ENCODE measurements around the gene KPNA6.
"Not testable (repeated sequence)": the region's sequence is repeated elsewhere in the genome, so short reads cannot be mapped to it uniquely, and the experiment has no call there.

Gene KPNA6

DNA sequence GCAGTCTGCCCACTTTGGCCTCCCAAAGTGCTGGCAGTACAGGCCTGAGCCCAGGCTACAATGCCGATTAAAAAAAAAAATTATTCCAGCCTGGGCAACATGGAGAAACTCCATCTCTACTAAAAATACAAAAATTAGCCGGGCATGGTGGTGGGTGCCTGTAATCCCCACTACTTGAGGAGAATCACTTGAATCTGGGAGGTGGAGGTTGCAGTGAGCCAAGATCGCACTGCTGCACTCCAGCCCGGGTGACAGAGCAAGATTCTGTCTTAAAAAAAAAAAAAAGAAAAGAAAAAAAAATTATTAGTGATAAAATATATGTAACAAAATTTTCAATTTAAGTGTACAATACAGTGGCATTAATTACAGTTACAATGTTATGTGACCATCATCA is 35.4 kb downstream of the KPNA6 start:
- DNase-seq = not testable (repeated sequence)

DNA sequence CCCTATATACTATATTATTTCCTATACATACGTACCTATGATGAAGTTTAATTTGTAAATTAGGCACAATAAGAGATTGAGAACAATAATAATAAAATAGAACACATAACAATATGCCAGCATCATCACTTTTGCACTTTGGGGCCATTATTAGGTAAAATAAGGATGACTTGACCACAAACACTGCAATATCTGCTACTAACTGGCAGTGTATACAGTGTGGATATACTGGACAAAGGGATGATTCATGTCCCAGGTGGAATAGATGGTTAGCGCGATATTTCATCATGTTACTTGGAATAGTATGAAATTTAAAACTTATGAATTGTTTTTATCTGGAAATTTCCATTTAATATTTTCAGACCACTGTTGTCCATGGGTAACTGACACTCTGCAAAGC is 36.2 kb downstream of the KPNA6 start:
- DNase-seq = no peak

DNA sequence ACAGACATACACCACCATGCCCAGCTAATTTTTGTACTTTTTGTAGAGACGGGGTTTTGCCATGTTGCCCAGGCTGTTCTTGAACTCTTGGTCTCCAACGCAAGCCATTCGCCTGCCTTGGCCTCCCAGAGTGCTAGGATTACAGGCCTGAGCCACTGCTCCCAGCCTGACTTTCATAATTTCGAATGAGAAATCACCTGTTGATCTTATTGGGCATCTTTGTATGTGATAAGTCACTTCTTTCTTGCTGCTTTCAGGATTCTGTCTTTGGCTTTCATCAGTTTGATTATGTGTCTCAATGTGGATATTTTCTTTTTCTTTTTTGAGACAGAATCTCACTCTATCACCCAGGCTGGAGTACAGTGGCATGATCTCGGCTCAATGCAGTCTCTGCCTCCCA is 39.9 kb downstream of the KPNA6 start:
- not testable (repeated sequence) for DNase-seq

DNA sequence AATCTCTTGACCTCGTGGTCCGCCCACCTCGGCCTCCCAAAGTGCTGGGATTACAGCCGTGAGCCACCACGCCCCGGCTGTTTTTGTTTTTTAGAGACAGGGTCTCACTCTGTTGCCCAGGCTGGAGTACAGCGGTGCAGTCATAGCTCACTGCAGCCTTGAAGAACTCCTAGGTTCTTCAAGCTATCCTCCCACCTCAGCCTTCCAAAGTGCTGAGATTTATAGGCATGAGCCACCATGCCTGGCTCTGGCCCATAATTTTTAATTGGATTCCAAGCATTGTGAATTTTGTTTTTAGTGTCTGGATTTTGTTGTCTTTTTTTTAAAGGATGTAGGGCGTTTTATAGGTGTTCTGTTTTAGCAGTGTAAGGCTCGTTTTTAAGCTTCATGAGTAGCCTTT is 43.0 kb downstream of the KPNA6 start:
- no peak for DNase-seq

DNA sequence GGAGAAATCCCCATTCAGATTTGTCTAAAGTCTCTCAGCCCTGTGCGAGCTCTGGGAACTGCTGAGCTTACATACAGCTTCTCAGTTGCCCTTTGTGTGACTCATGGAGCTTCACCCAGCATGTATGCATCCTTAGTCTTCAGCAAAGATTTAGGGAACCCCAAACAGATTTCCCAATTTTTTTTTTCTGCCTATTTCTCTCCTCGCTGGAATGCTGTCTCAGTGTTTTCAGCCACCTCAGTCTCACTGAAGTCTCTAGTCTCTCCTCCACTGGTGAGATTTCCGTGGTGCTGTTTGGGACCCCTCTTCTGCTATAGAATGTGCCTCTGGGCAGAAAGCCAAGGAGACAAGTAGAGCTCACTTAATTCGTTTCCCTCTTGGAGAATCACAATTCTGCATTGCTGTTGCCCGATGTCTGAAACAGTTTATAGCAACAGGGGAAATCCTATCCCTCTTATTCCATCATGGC is 43.5 kb downstream of the KPNA6 start:
- DNase-seq = no peak

DNA sequence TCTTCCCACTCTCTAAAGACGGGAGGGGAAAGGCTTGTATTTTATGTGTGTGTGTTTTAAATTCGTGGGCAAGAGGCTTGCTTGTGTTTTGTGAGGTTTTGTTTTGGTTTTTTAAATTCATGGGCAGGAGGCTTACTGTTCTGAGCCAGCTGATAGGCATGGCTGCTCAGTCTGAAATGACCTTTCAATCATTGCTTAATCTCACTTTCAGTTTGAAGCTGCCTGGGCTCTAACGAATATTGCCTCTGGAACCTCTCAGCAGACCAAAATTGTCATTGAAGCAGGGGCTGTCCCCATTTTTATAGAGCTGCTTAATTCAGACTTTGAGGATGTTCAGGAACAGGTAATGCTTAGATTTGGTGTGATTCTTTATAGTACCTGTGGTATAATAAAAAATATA is 51.3 kb downstream of the KPNA6 start:
- no peak for DNase-seq

DNA sequence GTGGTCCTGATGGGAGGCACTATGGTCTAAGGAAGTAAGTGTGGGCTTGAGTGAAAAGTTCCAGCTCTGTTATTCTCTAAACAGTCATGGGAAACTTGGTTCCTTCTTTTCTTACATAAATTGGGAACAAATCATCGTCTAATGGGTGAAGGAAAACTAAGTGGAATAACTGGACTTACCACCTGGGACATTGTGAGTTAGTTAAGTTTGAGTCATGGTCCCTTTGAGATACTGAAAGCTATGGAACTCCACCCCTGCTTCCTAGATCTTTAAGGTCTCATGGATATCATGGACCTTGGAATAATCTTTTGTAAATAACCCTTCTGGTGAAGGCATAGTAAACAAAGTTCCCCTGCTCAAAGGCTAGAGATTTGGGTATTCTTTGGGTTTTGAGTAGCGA is 55.5 kb downstream of the KPNA6 start:
- DNase-seq = no peak

- not testable (repeated sequence) for DNase-seq
Measured at GRCh38 chr1:32165633-32166032, 57.8 kb downstream of the KPNA6 start.

GRCh38 chr1:32170991-32171390 is 63.1 kb downstream of the KPNA6 start:
- no peak for DNase-seq

DNA sequence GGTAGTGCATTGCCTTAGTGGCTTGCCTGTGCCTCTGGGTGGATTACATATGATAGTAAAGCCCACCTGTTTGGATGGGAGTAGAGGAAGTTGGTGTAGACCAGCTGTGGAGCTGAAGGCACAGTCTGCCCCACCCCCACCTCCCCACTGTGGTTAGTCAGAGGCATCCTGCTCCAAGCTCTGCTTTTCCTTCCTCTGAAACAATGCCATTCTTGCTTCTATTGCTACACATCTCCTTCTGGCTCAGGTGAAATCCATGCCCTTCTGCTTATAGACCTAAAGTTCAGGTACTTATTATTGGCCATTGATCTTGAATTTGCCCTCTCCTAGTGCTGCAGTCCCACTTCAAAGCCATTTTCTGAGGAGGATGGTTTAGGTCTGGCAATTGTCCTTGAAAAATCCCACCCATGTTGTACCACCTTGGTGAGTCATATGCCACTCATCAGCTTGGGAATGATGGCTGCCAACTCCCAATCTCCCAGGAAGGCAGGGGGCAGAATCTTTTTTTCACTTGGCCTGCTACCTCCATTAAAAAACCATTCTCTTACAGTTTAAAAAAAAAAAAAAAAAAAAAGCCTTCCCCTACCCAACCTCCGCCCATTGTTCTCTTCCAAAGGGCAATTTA is 64.9 kb downstream of the KPNA6 start:
- DNase-seq = no peak

DNA sequence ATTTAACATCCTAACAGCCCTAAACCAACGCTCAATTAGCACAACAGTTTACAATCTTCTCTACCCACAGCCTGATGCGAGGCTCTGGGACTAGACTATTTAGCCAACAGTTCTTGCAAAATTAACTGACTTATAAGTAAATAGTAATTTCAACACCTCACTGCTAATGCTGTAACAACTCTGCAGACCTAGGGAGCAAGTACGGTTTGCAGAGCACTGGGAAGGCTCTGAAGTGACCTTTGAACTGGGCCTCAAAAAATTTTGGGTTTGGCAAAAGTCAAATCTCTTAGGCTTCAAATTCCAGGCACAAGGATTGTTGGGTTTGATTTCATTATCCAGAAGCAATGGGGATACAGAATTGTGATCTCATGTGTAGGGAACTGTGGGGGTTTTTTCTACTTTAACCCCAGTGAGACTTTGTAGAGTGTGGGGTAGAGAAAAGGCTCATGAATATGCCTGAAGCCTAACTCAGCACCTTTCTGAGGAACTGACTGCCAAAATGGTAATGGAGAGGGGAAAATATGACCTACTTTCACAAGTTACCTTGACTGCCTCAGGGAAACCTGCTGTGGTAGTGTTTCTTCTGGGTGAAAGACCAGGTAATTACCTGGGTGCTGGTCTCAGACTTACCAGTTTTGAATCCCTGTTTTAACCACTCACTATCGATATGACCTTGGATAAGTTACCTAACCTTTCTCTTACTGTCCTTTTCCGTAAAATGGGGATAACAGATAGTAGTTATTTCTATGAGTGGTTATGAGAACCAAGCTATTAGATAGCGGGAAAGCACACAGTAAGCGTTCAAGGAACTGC is 70.7 kb downstream of the KPNA6 start:
- DNase-seq = no peak

DNA sequence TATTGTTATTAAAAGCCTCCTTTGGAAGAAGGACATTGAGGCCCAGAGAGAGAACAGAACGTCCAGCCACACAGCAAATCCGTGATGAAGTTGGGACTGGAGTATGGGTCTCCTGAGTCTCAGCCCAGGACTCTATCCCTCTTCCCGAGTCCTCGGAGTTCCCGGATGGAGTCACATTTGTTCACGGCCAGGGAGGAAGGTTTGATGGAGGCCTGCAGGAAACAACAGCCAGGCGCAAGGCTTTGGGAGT is 71.3 kb downstream of the KPNA6 start:
- no peak for DNase-seq

- peak; percentile 92 for DNase-seq
Measured at GRCh38 chr1:32179443-32180185, 71.8 kb downstream of the KPNA6 start, which contains the start of gene TXLNA. TXLNA (plus strand) TSS chr1:32179675; CDS start chr1:32180346, 671 bp downstream.

DNA sequence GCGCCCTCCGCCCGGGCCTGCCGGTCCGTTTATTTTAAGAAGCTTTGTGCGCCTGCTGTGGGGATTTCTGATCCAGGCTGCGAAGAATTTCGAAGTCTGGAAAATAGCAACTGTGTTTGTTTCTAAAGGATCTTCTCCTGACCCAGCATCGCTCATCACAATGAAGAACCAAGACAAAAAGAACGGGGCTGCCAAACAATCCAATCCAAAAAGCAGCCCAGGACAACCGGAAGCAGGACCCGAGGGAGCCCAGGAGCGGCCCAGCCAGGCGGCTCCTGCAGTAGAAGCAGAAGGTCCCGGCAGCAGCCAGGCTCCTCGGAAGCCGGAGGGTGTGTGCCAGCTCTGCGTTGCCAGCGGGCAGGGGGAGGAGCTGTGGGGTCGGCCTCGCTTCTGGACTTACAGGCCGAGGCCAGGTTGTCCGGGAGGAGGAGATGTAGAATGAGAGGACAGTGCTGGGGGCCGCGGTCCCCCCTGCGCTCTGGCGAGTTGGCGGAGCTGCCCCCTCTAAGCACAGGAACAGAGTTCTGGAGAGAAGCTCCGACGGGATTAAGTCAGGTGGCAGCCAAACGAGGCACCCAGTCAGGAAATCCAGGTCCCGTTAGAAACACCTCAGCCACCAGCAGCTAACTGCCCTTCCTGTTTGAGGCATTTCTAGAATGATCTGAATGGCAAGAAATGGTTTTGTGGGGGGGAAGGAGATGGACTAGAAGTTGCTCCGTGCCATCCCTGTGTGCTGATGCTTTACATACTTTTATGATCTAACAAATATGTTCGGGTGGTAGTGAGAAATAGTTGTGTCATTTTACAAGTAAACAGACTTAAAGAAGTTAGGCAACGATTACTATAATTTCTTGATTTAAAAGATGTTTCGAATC is 72.6 kb downstream of the KPNA6 start:
- DNase-seq = no peak

DNA sequence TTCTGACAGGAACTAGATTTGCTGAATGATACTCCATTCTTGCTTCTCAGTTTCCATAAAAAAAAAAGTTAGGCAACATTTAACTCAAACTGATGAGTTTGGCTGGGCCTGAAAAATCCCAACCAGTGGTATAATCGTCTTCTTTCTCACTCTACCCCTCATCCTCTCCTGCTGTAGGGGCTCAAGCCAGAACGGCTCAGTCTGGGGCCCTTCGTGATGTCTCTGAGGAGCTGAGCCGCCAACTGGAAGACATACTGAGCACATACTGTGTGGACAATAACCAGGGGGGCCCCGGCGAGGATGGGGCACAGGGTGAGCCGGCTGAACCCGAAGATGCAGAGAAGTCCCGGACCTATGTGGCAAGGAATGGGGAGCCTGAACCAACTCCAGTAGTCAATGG is 73.2 kb downstream of the KPNA6 start:
- DNase-seq = no peak

GRCh38 chr1:32181563-32181962 is 73.7 kb downstream of the KPNA6 start:
- DNase-seq = no peak

- no peak for DNase-seq
Measured at GRCh38 chr1:32182060-32182459, 74.2 kb downstream of the KPNA6 start.

DNA sequence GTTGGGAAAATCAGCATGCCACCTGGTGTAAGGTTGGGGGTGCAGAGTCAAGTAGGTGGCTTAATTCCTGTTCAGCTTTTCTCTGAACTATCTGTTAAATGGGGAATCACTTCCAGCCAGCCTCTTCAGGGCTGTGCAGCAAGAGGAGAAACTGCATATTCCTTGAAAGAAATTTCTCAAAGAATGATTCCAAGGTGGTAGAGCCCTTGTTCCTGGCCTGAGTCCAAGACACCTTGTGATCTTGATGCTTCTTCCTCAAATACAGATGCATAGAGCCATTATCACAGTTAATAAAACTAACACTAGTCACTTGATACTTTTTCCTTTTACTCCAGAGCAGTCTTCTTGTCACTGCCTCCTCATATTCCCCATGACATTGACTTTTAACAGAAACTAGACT is 76.8 kb downstream of the KPNA6 start:
- no peak for DNase-seq

- no peak for DNase-seq
Measured at GRCh38 chr1:32186077-32186476, 78.2 kb downstream of the KPNA6 start.

DNA sequence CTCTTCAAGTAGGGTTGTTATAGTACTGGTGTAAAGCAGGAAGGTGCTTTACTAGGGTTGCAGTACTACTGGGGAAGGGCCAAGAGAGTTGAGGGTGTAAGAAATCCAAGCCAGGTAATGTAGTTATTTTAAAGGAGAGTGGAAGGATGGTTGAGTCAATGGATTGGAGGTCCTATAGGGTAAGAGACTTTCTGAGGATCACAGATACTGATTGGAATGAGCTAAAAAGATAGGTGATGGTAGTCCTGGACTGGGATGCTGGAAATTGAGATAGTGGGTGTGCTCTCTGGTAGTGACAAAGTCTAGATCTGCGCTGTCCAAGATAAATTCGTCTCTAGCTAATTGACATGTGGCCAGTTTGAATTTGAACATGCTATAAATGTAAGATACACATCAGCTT is 78.6 kb downstream of the KPNA6 start:
- no peak for DNase-seq

DNA sequence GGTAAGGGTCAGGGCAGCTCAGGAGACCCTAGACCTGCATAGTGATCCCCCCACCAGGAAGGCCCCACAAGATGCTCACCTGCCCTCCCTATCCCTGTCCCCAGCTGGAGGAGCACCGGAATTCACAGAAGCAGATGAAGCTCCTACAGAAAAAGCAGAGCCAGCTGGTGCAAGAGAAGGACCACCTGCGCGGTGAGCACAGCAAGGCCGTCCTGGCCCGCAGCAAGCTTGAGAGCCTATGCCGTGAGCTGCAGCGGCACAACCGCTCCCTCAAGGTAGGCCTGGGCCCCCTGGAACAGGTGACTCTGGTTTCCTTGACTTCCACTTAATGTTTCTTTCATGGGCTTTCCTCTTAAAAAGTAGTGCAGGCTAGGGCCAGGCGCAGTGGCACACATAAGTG is 80.0 kb downstream of the KPNA6 start:
- no peak for DNase-seq

GRCh38 chr1:32192220-32192948 is 84.5 kb downstream of the KPNA6 start:
- no peak for DNase-seq
